NCI-H748 (cell line): ENCODE data around the gene SFRP5.

Experiments used
- DNase-seq: peaks from one replicate; lab custom pipeline; 2025; ENCODE audit not compliant: unreplicated experiment; lab: John Stamatoyannopoulos, UW

SFRP5 gene, protein sequence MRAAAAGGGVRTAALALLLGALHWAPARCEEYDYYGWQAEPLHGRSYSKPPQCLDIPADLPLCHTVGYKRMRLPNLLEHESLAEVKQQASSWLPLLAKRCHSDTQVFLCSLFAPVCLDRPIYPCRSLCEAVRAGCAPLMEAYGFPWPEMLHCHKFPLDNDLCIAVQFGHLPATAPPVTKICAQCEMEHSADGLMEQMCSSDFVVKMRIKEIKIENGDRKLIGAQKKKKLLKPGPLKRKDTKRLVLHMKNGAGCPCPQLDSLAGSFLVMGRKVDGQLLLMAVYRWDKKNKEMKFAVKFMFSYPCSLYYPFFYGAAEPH

DNA sequence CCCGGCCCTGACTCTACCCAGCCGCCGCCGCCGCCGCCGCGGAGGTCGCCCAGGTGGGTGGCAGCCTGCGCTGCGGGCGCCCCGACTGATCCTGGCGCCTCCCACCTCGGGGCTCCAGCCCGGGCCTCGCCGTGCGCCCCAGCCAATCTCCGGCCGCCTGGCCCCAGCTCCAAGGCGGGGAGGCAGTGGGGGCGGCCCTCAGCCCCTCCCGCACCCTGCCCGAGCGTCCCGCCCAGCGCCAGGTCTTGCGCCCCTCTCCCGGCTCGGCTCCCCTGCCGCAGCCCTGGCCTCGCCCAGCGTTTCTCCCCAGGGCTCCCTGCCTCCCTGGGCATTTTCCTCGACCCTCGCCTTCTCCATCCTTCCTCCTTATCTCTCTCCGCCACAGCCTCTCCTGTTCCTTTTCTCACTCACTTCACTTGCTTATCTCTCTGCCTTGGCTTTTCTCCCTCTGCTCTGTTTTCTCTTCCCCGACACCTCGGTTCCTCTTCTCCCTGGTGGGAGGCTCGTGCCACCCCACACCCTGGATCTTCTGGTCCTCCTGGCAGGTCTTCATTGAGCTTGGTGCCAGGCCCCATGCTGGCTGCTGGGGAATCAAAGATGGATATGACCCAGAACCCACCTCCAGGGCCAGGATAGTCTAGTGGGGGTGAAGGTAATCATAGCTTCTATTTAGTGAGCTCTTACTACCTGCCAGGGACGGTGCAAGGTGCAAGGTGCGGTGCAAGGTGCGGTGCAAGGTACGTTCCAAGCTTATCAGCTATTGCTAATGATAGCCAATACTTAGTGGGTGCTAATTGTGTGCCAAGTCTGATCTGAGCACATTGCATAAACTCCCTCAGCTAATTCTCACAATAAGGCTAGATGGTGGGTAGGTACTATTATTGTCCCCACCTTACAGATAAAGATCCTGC, at the start of gene SFRP5:
Gene SFRP5 (minus strand): TSS at position 87 of the 911 bp plus-strand sequence. CDS start 166 bp downstream, outside the sequence.
- no peak for DNase-seq

- DNase-seq = no peak
These were observed 48.4 kb upstream of the SFRP5 start for GRCh38 chr10:97820096-97820704.

- DNase-seq = no peak
These were observed 46.8 kb upstream of the SFRP5 start for GRCh38 chr10:97818572-97818971.

- DNase-seq = no peak
These were observed 44.8 kb upstream of the SFRP5 start for GRCh38 chr10:97816609-97817008.

- DNase-seq = no peak
These were observed 43.2 kb upstream of the SFRP5 start for GRCh38 chr10:97814996-97815395.

DNA sequence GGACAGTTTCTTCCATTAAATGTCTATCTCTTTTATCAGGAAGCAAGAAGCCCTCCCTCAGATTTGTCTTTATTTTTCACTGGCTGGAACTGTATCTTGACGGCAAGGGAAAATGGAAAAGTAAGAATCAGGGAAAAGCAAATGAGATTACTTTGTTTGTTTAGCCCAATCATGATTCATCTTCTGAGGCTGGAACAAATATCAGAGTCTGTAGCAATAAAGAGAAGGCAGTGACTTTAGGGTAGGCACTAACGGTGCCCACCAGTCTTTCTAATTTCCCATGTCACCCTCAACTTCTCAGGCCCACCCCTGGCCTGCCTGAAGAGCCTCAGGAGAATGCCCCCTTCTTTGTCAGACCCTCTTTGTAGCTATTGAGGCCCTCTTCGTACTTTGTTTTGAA, 41.5 kb upstream of the SFRP5 start:
- no peak for DNase-seq

- DNase-seq = no peak
These were observed 40.9 kb upstream of the SFRP5 start for GRCh38 chr10:97812696-97813095.

- DNase-seq = no peak
These were observed 40.2 kb upstream of the SFRP5 start for GRCh38 chr10:97811958-97812357.

- DNase-seq = no peak
These were observed 38.6 kb upstream of the SFRP5 start for GRCh38 chr10:97810446-97810845.

GRCh38 chr10:97805949-97806348, 34.1 kb upstream of the SFRP5 start:
- DNase-seq = no peak

GRCh38 chr10:97805096-97805884, 33.5 kb upstream of the SFRP5 start:
- no peak for DNase-seq

DNA sequence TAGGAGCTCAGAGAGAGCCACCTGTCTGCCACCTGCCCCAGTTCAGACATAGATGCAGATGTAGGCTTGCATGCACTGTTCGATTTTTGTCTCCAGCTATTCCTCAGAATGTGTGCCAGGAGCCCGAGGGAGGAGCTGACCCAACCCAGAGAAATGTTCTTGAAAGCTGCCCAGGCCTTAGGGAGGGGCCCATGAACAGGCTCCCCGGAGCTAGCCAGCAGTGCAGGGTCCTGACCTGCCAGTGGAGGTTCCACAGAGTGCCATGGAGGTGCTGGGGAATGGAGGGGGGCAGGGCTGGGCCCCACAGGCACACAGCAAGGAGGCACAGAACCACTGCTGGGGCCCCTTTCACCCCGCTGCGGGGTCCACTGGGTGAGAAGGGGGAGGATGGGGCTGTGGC, 29.6 kb upstream of the SFRP5 start:
- DNase-seq = no peak

DNA sequence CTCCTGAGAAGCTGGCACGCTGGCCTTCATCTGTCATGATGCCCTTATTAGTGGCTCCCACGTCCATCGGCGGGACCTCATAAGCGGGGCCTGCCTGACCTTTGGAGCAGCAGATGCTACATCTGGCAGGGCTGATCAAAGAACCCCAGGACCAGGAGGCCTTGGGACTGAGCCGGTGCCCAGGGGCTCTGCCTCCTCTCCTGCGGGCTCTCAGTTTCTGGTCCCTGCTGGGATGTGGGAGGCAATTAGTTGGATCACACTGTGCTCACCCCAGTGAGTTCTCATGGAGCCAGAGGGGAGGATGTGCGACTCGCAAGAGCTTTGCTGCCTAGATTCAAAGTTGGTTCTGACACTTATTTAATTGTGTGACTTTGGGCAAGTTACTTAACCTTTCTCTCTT, 28.7 kb upstream of the SFRP5 start:
- DNase-seq = no peak

DNA sequence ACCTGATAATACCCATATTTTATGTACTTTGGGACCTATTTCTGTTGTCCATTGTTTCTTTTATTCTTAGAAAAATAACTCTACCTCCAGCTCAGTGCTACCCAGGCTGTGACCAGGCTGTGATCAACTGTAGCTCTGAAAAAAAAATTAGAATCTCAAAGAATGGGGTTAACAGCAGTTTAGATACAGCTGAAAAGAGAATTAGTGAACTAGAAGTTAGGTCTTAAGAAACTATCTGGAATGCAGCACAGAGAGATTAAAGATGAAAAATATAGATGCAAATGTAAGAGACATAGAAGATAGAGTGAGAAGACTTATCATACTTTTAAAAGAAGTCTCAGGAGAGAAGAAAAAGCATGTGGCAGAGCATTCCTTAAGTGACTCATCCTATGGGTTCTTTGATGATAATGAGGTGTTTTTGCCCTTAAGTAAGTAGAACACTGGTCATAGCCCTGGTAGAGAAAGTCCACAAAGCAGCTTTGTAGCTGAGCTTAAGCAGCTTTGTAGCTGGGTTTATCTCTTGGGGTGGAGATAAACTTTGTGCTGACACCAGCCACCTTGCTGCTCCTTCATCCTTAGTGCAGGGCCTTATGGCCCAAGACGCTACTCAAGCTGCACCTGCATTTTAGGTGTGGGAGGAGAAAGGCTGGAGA, 27.3 kb upstream of the SFRP5 start:
- no peak for DNase-seq

DNA sequence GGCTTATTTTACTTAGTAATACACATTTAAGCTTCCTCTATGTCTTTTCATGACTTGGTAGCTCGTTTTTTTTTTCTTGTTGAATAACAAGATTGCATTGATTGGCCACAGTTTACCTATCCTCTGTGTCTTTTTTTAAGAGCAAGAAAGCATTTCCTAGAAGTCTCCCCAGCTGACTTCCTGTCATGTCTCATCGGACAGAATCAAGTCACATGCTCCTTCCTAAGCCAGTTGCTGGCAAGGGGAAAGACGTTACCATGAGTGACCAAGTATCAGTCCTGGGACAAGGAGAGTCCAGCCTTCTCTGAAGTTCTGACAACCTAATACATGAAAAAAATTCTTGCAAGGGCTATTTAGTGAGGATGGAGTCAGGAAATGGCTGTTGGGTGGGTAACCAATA, 24.9 kb upstream of the SFRP5 start:
- no peak for DNase-seq

GRCh38 chr10:97795886-97796285, 24.1 kb upstream of the SFRP5 start:
- DNase-seq = no peak

DNA sequence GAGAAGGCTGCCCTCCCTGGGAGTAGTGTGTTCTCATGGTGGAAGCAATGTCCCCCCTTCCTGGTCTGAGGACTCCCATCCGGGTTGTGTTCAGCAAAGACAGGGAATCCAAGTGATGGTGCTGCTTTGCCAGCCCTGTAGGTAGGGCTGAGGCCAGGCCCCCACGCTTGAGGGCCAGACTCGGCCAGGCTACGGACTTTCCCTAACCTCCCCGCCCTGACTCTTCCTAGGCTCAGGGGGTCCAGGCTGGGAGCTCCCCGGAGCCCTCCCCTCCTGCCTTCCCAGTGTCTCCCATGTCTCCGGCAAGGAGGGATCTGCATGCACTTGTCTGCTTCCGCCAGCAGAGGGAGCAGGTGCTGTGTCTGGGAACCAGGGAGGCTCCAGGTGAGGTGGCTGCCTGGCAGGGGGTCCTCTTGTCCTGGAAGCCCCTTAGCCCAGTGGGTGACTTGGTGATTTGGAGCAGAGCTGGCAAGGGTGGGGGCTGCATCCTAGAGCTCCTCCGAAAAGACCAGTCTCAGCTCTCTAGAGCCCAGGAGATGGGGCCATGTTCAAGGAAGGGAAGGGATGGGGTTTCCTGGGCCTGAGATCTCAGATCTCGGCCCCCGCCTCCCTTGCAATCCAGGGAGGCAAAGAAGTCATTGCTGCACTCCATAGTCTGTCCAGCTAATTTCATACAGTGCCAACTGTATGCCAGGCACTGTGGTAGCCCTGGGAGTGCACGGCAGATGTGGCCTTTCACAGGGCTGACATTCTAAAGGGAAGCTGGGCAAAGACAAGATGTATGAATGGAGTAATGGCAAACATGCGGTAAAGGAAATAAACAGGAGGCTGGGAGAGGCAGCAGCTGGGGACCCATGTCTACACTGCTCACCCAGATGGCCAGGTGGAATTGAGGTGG, 20.3 kb upstream of the SFRP5 start:
- DNase-seq = peak; percentile 54

- no peak for DNase-seq
These were observed 18.1 kb upstream of the SFRP5 start for GRCh38 chr10:97789770-97790397.
